ENCODE results near the gene MRPL36. TPM values are rescaled to one million over a fixed set of nuclear protein-coding genes. Genes with fewer than 3 reads are reported as not detected.

The MRPL36 gene
- total and polyA plus RNA-seq, 2 donors (not counting 3 experiments of a cell fraction or from before 2014, with no cell fraction given), result 70.3 to 72.7 TPM

- DNase-seq (ENCODE audit: low read depth, low spot score), result no peak
- Histone ChIP-seq H3K9ac (replicated peaks; ENCODE audit: extremely low read depth, insufficient read depth, low read length) (no peak overlapping the region), H2AFZ (ENCODE audit: low read depth, low read length) (no peak overlapping the region), H3K4me2 (ENCODE audit: insufficient read depth, low read length) (no peak overlapping the region), H3K4me1 (ENCODE audit: control insufficient read depth, extremely low read depth, insufficient read depth, low read length) (peaks cover 1% of the 10 kb centered on the region), H4K20me1 (replicated peaks; ENCODE audit: control insufficient read depth, extremely low read depth, insufficient read depth, low read length) (no peaks in the 10 kb centered on the region), H3K79me2 (ENCODE audit: control insufficient read depth, insufficient read depth, low read length) (no peaks in the 10 kb centered on the region), H3K9me1 (replicated peaks; ENCODE audit: control insufficient read depth, extremely low read depth, insufficient read depth, low read length) (no peaks in the 10 kb centered on the region), H3K9me3 (replicated peaks; ENCODE audit: control insufficient read depth, insufficient read depth, low read length) (no peaks in the 10 kb centered on the region), H3K27me3 (ENCODE audit: control insufficient read depth in 2 of 2, insufficient read depth in 2 of 2, low read length in 2 of 2) (no peaks in the 10 kb centered on the region), H3K36me3 (ENCODE audit: control insufficient read depth in 2 of 2, extremely low read depth in 1 of 2, insufficient read depth in 2 of 2, low read length in 2 of 2) (no peaks in the 10 kb centered on the region), H3K27ac (ENCODE audit: insufficient read depth, low read depth, low read length) (no peak overlapping the region), H3K4me3 (replicated peaks in 1 of 3; ENCODE audit: insufficient read depth in 1 of 3, low read depth in 1 of 3, low read length in 3 of 3) (no peak overlapping the region)
- ChIA-PET POLR2A (no interaction called here), CTCF (no interaction called here)
- BruUV-seq (replicated peaks), result no TSS peak
- dilution Hi-C loops (cut with MboI; ENCODE audit: extremely low pct_ligation_motif_present, low sequenced_read_pairs) (no loop called here), intact Hi-C loops (cut with micrococcal nuclease) (no loop called here)
- TF ChIP-seq MAX (IDR thresholded peaks at IDR 0.05; ENCODE audit: insufficient read depth, insufficient read length), result no peak
- no peak for FAIRE-seq
Observed at GRCh38 chr5:1784197-1785050, 15.2 kb downstream of the MRPL36 start.

- TF ChIP-seq MYC (IDR thresholded peaks at IDR 0.05; ENCODE audit: low read depth, low read length) (no peak), POLR2AphosphoS5 (IDR thresholded peaks at IDR 0.05; ENCODE audit: insufficient read depth, low read depth, low read length) (no peak), CTCF (IDR thresholded peaks at IDR 0.05; ENCODE audit: extremely low read depth in 1 of 2, insufficient read depth in 1 of 2, low read depth in 1 of 2, low read length in 2 of 2) (no peak), GATA2 (IDR thresholded peaks at IDR 0.05; ENCODE audit: insufficient read depth, insufficient read length, low read depth, low read length) (no peak), POLR2A (IDR thresholded peaks at IDR 0.05; ENCODE audit: low read depth, low read length) (no peak), MAX (IDR thresholded peaks at IDR 0.05; ENCODE audit: insufficient read depth, insufficient read length) (no peak), JUN (IDR thresholded peaks at IDR 0.05; ENCODE audit: borderline replicate concordance, insufficient read depth, insufficient read length, low read depth) (no peak), EZH2 (IDR thresholded peaks at IDR 0.05; ENCODE audit: borderline replicate concordance, low read depth, low read length, severe bottlenecking) (no peak), FOS (IDR thresholded peaks at IDR 0.05; ENCODE audit: borderline replicate concordance, insufficient read depth, low read length) (no peak)
- Histone ChIP-seq H3K79me2 (ENCODE audit: control insufficient read depth, insufficient read depth, low read length) (no peaks in the 10 kb centered on the region), H2AFZ (ENCODE audit: low read depth, low read length) (no peak overlapping the region), H3K27ac (ENCODE audit: insufficient read depth, low read depth, low read length) (no peak overlapping the region), H3K27me3 (ENCODE audit: control insufficient read depth in 2 of 2, insufficient read depth in 2 of 2, low read length in 2 of 2) (no peaks in the 10 kb centered on the region), H4K20me1 (replicated peaks; ENCODE audit: control insufficient read depth, extremely low read depth, insufficient read depth, low read length) (no peaks in the 10 kb centered on the region), H3K9me3 (replicated peaks; ENCODE audit: control insufficient read depth, insufficient read depth, low read length) (no peaks in the 10 kb centered on the region), H3K9me1 (replicated peaks; ENCODE audit: control insufficient read depth, extremely low read depth, insufficient read depth, low read length) (no peaks in the 10 kb centered on the region), H3K4me3 (replicated peaks in 1 of 3; ENCODE audit: insufficient read depth in 1 of 3, low read depth in 1 of 3, low read length in 3 of 3) (no peak overlapping the region), H3K4me2 (ENCODE audit: insufficient read depth, low read length) (no peak overlapping the region), H3K36me3 (ENCODE audit: control insufficient read depth in 2 of 2, extremely low read depth in 1 of 2, insufficient read depth in 2 of 2, low read length in 2 of 2) (no peaks in the 10 kb centered on the region), H3K4me1 (ENCODE audit: control insufficient read depth, extremely low read depth, insufficient read depth, low read length) (no peaks in the 10 kb centered on the region), H3K9ac (replicated peaks; ENCODE audit: extremely low read depth, insufficient read depth, low read length) (no peak overlapping the region)
- dilution Hi-C loops (cut with MboI; ENCODE audit: extremely low pct_ligation_motif_present, low sequenced_read_pairs), result no loop called here
- ChIA-PET POLR2A (no interaction called here), CTCF (no interaction called here)
- BruUV-seq (replicated peaks), result no TSS peak
- no peak for FAIRE-seq
- intact Hi-C loops (cut with micrococcal nuclease), result no loop called here
- DNase-seq (ENCODE audit: low read depth, low spot score), result no peak
Observed at GRCh38 chr5:1783216-1783554, 16.5 kb downstream of the MRPL36 start.

Data from endothelial cell of umbilical vein (primary cell).